Stimulated activated CD8-positive, alpha-beta memory T cell treated with anti-CD3 and anti-CD28 coated beads, Interleukin-12 subunit alpha, Interleukin-12 subunit beta, amount 100 ng/mL, for 24 hours (primary cell): ENCODE measurements around the gene GAL3ST2.

Experiments used
- DNase-seq: peaks from one replicate; pipeline ENCODE4 v3.0.0-alpha.2; 2020; ENCODE audit errors: extremely low read depth

GAL3ST2 gene

DNA sequence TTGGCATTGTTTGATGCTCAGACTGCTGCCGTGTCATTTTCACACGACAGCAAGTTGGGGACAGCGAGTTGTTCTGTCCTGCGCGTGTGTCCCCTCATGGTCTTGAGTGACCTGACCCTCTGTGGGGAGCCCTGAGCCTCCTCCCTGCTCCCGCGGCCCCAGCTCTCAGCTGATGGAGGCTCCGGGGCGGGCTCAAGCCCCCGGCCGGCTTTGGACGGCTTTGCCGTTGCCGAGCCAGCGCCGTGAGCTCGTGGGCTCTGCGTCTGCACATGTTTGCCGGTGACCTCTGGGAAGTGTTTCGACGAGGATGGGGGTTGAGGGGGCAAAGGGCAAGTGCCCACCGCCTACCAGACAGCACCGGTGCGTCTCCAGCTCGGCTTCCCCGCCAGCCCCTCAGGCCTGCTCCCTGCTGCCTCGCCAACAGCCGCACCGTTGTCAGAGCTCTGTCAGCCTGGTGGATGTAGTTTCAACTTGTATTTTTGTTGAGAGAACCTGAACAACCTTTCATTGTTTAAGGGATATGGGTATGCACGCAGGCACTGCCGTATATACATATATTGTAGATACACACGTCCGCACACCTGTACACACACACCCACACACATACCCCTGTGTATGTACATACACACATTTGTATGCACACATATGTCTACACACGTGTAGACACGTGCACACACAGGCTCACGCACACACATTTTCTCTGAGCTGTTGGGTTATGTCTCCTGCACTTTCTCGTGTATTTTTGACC is 68.4 kb downstream of the GAL3ST2 start:
- no peak for DNase-seq

DNA sequence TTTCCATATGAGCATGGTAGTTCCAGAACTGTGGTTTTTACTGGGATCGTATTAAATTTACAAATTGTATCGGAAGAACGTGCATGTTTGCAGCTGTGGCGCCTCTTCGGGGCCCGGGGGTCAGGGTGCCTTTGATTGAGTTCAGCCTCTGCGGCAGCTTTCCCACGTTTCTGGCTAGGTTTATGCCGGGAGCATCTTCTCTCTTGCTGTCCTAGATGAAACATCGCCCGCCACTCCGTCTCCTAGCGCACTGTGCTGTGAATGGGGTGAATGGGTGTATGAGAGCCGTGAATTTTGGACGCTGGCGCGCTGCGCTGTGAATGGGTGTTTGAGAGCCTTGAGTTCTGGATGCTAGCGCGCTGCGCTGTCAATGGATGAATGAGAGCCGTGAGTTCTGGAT is 69.8 kb downstream of the GAL3ST2 start:
- no peak for DNase-seq

DNA sequence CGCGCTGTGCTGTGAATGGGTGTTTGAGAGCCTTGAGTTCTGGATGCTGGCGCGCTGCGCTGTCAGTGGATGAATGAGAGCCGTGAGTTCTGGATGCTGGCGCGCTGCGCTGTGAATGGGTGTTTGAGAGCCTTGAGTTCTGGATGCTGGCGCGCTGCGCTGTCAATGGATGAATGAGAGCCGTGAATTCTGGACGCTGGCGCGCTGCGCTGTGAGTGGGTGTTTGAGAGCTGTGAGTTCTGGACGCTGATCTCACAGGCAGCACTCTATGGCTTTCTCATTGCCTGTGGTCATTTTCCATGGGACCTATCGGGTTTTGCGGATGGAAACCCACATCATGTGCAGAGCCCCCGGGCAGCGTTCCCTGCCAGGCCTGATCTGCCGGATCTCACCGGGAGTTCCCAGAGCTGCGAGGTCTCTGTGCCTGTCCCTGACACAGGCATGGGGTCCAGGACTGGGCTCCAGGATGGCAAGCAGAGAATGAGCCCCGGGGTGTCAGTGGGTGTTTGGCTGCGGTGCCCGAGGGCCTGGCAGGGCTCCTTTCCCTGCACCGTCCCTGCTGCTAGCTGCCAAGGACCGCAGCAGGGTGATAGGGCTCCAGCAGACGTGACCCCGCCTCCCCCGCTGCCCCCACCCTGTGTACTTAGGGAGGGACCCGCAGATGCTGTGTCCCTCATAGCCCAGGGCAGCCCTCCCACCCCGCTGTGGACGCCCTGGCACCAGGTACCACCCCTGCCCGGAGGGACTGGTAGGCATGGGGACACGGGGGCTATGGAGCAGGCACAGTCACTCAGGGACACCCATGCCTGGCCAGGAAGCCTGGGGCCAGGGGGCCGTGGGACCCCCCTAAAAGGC is 72.4 kb downstream of the GAL3ST2 start:
- no peak for DNase-seq

GRCh38 chr2:241849616-241850543 is 73.3 kb downstream of the GAL3ST2 start:
- no peak for DNase-seq

DNA sequence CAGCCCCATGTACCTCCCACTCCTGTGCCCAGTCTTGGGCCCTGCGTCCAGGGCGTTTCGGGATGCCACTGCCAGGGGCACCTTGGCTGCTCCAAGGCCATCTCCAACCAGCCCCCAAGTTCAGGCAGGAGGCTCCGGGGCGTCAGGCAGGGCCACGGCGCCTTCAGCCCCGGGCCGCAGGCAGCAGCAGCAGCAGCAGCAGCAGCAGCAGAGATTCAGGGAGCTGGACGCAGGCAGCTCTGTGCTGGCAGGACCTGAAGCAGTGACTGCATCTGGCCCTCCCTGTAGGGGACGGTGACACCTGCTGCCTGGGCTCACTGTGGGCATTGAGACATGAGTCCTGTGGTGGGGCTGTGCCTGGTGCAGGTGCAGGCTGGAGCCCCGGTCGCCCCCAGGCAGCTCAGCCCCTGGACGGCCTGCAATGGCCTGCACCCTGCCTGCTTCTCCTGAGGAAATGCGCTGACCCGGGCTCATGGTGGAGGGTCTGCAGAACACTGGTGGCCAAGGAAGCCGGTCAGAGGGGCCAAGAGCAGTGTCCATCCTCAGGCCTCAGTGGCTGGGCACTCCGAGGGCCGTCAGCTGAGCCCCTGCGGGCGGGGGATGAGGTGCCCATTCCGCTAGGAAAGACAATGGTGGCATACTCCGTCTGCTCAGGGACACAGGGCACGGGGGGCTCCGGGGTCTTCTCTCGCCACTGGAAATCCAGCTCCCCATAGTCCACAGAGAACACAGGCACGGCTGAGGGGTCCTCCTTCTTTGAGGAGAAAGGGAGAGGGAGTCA is 74.1 kb downstream of the GAL3ST2 start:
- no peak for DNase-seq

- no peak for DNase-seq
Measured at GRCh38 chr2:241851325-241852115, 74.9 kb downstream of the GAL3ST2 start.

- no peak for DNase-seq
Measured at GRCh38 chr2:241852116-241852980, 75.7 kb downstream of the GAL3ST2 start.

- no peak for DNase-seq
Measured at GRCh38 chr2:241852981-241853631, 76.5 kb downstream of the GAL3ST2 start.
